Upper lobe of left lung (tissue), 6 donors: ENCODE measurements around the gene NACC2. TPM values are rescaled to one million over a fixed set of nuclear protein-coding genes. Genes with fewer than 3 reads are reported as not detected.

Source experiments
- ATAC-seq, 2 donors: fragments of 200-7000 bp; cut with Tn5 transposase; one replicate each; pipeline ENCODE4 v1.9.1; 2022; ENCODE audit warnings: mild to moderate bottlenecking in 2 of 2, moderate library complexity in 2 of 2; ENCODE audit not compliant: low FRiP score in 2 of 2
- DNase-seq, 2 donors: peaks; one replicate each; pipeline ENCODE4 v3.0.0-alpha.2; 2019 to 2020
- H3K27ac ChIP-seq, 4 donors: fragments of 200-600 bp; sonication (generic); one replicate each; pipeline ENCODE4 v1.5.1; 2016 to 2019
- H3K27me3 ChIP-seq, 4 donors: fragments of 200-600 bp; sonication (generic); one replicate each; pipeline ENCODE4 v1.5.1; 2017 to 2019
- H3K36me3 ChIP-seq, 4 donors: fragments of 200-600 bp; sonication (generic); one replicate each; pipeline ENCODE4 v1.5.1; 2016 to 2019
- H3K4me1 ChIP-seq, 4 donors: fragments of 200-600 bp; sonication (generic); one replicate each; pipeline ENCODE4 v1.5.1; 2018 to 2019
- H3K4me3 ChIP-seq, 4 donors: fragments of 200-600 bp; sonication (generic); one replicate each; pipeline ENCODE4 v1.5.1; 2017 to 2019; ENCODE audit warnings: mild to moderate bottlenecking in 2 of 4, moderate library complexity in 1 of 4
- H3K9me3 ChIP-seq, 4 donors: fragments of 200-600 bp; sonication (generic); one replicate each; pipeline ENCODE4 v1.5.1; 2018 to 2019
- EP300 ChIP-seq, 4 donors: sonication (generic); formaldehyde crosslinking; IDR thresholded peaks; one replicate each; pipeline ENCODE4 v1.5.1; 2017; ENCODE audit warnings: antibody characterized with exemption in 4 of 4, control low read depth in 2 of 4
- POLR2A ChIP-seq, 4 donors: fragments of 450-650 bp; IDR thresholded peaks; one replicate each; pipeline ENCODE4 v1.5.1; 2016 to 2017; ENCODE audit warnings: antibody characterized with exemption in 4 of 4, mild to moderate bottlenecking in 2 of 4
- POLR2AphosphoS5 ChIP-seq, 2 donors: sonication (generic); formaldehyde crosslinking; IDR thresholded peaks; one replicate each; pipeline ENCODE4 v1.5.1; 2017; ENCODE audit warnings: antibody characterized with exemption in 2 of 2
- WGBS, 2 donors: methylation state at CpG; one replicate each; pipeline ENCODE4 v1.1.5; 2017 to 2018; 5-methylcytosine and 5-hydroxymethylcytosine counted together
- total RNA-seq, 6 donors: library from RNA; depleted of rRNA in 4 of 6; stranded (reverse); fragments of >200 nt in 4 of 6; gene quantifications; one replicate each; pipeline versions ENCODE4 v1.1.0 to v1.2.1, GENCODE V29; 2016 to 2021
- TF ChIP-seq, protein P1 (sequence below), 6 experiments: fragments of 450-650 bp in 4 of 6; fragments of 200-600 bp in 2 of 6; sonication (generic) in 2 of 6; IDR thresholded peaks; one replicate each; pipeline ENCODE4 v1.5.1; 2016 to 2019; ENCODE audit warnings: antibody characterized with exemption in 6 of 6
- donor health status: DM: no; HTN: no; CAD: no; lungs with moderate emphysema.
- donor health status: DM: no; HTN: yes; CAD: no; lungs with severe emphysema.

NACC2 gene
- total RNA-seq, 6 donors from 2014 or later = 16.8 to 38.4 (median 31.3) TPM

DNA sequence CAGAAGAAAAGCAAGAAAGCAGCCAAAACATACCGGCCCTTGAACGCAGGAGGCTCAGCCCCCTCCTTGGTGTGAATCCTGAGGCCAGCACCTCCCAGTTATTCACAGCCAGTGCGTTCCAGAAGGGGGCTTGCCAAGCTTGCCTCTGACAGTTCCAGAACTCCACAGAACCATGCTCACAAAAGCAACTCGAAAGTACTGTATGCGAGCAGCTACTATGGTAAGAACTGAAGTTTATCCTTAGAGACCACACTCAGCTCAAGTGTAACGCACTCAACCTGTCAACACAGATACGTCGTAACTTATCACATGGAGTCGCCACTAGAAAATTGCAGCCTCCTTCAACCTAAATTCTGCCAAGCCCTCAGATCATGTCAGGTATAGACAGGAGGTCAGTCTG, 135.3 kb downstream of the NACC2 start:
- ATAC-seq (no peak), DNase-seq (no peak)
- H3K27me3 ChIP-seq = no peaks in the 10 kb centered on the region
- H3K9me3 ChIP-seq = no peaks in the 10 kb centered on the region
- 52 to 54% methylated on average over 9 of the region's 9 CpGs for WGBS, 2 donors
- H3K27ac ChIP-seq = peak overlapping the region; percentile 86 to 93 (median 90)
- peak overlapping the region; percentile 80 to 99 (median 90) for H3K4me3 ChIP-seq
- no peak for TF ChIP-seq POLR2A (IDR thresholded peaks at IDR 0.05)
- TF ChIP-seq, protein P1, sequence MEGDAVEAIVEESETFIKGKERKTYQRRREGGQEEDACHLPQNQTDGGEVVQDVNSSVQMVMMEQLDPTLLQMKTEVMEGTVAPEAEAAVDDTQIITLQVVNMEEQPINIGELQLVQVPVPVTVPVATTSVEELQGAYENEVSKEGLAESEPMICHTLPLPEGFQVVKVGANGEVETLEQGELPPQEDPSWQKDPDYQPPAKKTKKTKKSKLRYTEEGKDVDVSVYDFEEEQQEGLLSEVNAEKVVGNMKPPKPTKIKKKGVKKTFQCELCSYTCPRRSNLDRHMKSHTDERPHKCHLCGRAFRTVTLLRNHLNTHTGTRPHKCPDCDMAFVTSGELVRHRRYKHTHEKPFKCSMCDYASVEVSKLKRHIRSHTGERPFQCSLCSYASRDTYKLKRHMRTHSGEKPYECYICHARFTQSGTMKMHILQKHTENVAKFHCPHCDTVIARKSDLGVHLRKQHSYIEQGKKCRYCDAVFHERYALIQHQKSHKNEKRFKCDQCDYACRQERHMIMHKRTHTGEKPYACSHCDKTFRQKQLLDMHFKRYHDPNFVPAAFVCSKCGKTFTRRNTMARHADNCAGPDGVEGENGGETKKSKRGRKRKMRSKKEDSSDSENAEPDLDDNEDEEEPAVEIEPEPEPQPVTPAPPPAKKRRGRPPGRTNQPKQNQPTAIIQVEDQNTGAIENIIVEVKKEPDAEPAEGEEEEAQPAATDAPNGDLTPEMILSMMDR (IDR thresholded peaks at IDR 0.05) = no peak
- no peak for TF ChIP-seq POLR2AphosphoS5 (IDR thresholded peaks at IDR 0.05)
- TF ChIP-seq EP300 (IDR thresholded peaks at IDR 0.05) = no peak
- peaks cover 20 to 31% (median 21%) of the 10 kb centered on the region in 4 donors for H3K4me1 ChIP-seq
- H3K36me3 ChIP-seq = peaks cover 0 to 3% (median 0%) of the 10 kb centered on the region in 4 donors

DNA sequence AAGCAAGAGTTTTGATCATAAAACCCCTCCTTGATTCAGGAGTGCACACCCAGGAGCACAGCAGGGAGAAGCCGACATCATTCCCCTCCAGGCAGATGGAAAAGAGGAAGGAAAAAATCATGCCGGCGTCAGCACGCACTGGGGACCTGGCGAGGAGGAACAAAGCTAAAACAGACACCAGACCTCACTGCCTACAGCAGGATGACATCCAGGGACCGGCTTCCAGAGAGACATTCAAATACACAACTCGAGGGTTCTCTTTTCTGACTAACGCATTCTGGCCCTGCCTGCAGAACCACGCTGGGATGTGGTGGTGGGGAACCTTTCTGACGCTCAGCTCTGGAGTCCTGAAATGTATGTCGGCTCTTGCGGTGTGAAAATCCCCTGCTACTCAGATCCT, 136.6 kb downstream of the NACC2 start:
- Histone ChIP-seq H3K27ac (no peak overlapping the region), H3K4me3 (no peak overlapping the region), H3K36me3 (peaks cover 0 to 15% (median 9%) of the 10 kb centered on the region in 4 donors), H3K9me3 (no peaks in the 10 kb centered on the region), H3K4me1 (peaks cover 20 to 31% (median 21%) of the 10 kb centered on the region in 4 donors), H3K27me3 (no peaks in the 10 kb centered on the region)
- peak in 1 of 2 donors; percentile 32 for DNase-seq
- TF ChIP-seq, protein P1 (IDR thresholded peaks at IDR 0.05) = no peak
- TF ChIP-seq EP300 (IDR thresholded peaks at IDR 0.05) (no peak), POLR2A (IDR thresholded peaks at IDR 0.05) (no peak)
- 75 to 85% methylated on average over 12 of the region's 12 CpGs for WGBS, 2 donors
- ATAC-seq = no peak

DNA sequence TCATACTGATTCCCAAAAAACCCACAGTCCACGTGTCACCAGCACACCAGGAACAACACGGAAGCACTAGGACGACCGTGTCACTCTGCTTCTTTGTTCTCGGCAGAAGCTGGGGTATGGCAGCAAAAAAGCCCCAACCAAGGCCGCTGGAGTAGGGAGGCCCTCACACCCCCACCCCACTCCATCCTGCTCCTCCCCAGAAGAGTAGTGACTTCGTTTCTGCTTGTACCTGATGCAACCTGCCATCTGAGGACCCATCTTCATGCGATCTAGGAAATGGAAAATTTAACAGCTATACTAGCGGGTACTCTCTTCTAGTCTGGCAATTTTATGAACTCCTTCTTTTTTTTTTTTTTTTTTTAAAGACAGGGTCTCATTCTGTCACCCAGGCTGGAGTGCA, 137.7 kb downstream of the NACC2 start:
- WGBS, 2 donors = 83 to 88% methylated on average over 9 of the region's 9 CpGs
- ATAC-seq (no peak), DNase-seq (no peak)
- no peaks in the 10 kb centered on the region for H3K9me3 ChIP-seq
- no peak overlapping the region for H3K27ac ChIP-seq
- no peak overlapping the region for H3K4me3 ChIP-seq
- peaks cover 20 to 31% (median 21%) of the 10 kb centered on the region in 4 donors for H3K4me1 ChIP-seq
- peaks cover 0 to 25% (median 20%) of the 10 kb centered on the region in 4 donors for H3K36me3 ChIP-seq
- TF ChIP-seq POLR2AphosphoS5 (IDR thresholded peaks at IDR 0.05) (no peak), POLR2A (IDR thresholded peaks at IDR 0.05) (no peak), EP300 (IDR thresholded peaks at IDR 0.05) (no peak)
- TF ChIP-seq, protein P1 (IDR thresholded peaks at IDR 0.05) = no peak
- no peaks in the 10 kb centered on the region for H3K27me3 ChIP-seq

DNA sequence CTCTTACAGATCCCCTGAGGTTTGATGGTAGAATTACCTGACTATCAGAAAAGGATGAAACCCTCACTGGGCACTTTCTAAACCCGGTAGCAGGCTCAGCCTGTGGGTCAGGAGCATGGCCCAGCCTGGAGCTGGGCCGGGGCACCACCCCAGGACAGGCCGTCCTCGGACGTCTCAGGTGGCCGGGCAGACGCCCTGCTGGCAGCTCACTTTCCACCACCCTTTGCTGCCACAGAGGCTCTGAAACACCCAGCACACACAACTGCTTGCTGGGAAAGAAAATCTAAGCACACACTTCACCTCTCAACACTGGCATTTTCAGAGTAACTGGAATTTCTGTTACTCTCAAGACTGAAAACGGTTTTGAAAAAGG, 138.3 kb downstream of the NACC2 start:
- H3K27me3 ChIP-seq = no peaks in the 10 kb centered on the region
- WGBS, 2 donors = 83 to 90% methylated on average over 1 to 8 of the region's 8 CpGs
- H3K9me3 ChIP-seq = no peaks in the 10 kb centered on the region
- no peak overlapping the region for H3K27ac ChIP-seq
- peaks cover 20 to 30% (median 20%) of the 10 kb centered on the region in 4 donors for H3K4me1 ChIP-seq
- DNase-seq (no peak), ATAC-seq (no peak)
- TF ChIP-seq EP300 (IDR thresholded peaks at IDR 0.05) (no peak), POLR2A (IDR thresholded peaks at IDR 0.05) (no peak), POLR2AphosphoS5 (IDR thresholded peaks at IDR 0.05) (no peak)
- TF ChIP-seq, protein P1 (IDR thresholded peaks at IDR 0.05) = no peak
- H3K4me3 ChIP-seq = no peak overlapping the region
- peaks cover 0 to 31% (median 25%) of the 10 kb centered on the region in 4 donors for H3K36me3 ChIP-seq

Other genes starting within 250 kb of the NACC2 start
- 10 to 100 TPM; 29.9 to 39.7 (median 34.1) TPM for gene CAMSAP1, start 187.7 kb downstream of the NACC2 start, total RNA-seq
- gene UBAC1, start 133.9 kb downstream of the NACC2 start, total RNA-seq = 10 to 100 TPM; 38.0 to 72.3 (median 49.3) TPM
- gene TMEM250, start 23.6 kb upstream of the NACC2 start, total RNA-seq = 10 to 100 TPM; 37.6 to 49.6 (median 38.4) TPM
- gene LHX3, start 109.8 kb upstream of the NACC2 start, total RNA-seq = under 1 TPM in 1 of 6 donors, not detected in 5; 0.20 TPM
- 10 to 100 TPM in 3 of 6 donors, 1 to 10 TPM in 3; 6.9 to 14.8 (median 10.1) TPM for gene QSOX2, start 150.5 kb upstream of the NACC2 start, total RNA-seq
- gene CCDC187, start 208.8 kb upstream of the NACC2 start, total RNA-seq = 10 to 100 TPM in 3 of 6 donors, 1 to 10 TPM in 2, under 1 TPM in 1; 0.17 to 22.3 (median 10.0) TPM
- 10 to 100 TPM; 10.0 to 78.6 (median 24.2) TPM for gene GPSM1, start 232.2 kb upstream of the NACC2 start, total RNA-seq